AG09309 (cell line): ENCODE data around the gene GNAQ.

Experiments
- DNase-seq: peaks from one replicate; pipeline ENCODE4 v3.0.0-alpha.2; 2010; ENCODE audit warnings: low read depth
- H3K4me3 ChIP-seq: 2 replicates; pipeline ENCODE4 v1.5.1; 2011; ENCODE audit warnings: mild to moderate bottlenecking, low read depth, low read length, moderate library complexity; ENCODE audit not compliant: control insufficient read depth
- TF ChIP-seq, protein P1 (sequence below): IDR thresholded peaks from 2 replicates; pipeline ENCODE4 v1.5.1; 2011; ENCODE audit warnings: mild to moderate bottlenecking, low read depth, low read length, inconsistent platforms; ENCODE audit not compliant: insufficient read depth, control insufficient read depth; ENCODE audit errors: missing control alignments

The GNAQ gene

DNA sequence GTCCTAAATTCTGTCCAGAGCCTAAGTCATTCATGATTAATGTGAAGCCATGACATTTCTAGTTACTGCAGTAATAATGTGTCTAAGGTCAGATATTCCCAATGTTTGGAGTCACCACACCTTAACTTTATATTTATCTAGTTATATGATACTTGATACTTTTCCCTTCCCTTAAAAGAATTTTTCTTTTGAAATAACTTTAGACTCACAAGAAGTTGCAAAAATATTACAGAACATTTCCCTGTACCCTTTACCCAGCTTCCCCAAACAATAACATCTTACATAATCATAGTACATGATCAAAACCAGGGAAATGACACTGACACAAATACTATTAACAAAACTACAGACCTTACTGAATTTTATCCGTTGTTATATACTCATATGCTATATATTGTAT, 233.5 kb downstream of the GNAQ start:
- no peak for DNase-seq
- TF ChIP-seq, protein P1, sequence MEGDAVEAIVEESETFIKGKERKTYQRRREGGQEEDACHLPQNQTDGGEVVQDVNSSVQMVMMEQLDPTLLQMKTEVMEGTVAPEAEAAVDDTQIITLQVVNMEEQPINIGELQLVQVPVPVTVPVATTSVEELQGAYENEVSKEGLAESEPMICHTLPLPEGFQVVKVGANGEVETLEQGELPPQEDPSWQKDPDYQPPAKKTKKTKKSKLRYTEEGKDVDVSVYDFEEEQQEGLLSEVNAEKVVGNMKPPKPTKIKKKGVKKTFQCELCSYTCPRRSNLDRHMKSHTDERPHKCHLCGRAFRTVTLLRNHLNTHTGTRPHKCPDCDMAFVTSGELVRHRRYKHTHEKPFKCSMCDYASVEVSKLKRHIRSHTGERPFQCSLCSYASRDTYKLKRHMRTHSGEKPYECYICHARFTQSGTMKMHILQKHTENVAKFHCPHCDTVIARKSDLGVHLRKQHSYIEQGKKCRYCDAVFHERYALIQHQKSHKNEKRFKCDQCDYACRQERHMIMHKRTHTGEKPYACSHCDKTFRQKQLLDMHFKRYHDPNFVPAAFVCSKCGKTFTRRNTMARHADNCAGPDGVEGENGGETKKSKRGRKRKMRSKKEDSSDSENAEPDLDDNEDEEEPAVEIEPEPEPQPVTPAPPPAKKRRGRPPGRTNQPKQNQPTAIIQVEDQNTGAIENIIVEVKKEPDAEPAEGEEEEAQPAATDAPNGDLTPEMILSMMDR: no peak
- no peak overlapping the region for H3K4me3 ChIP-seq

DNA sequence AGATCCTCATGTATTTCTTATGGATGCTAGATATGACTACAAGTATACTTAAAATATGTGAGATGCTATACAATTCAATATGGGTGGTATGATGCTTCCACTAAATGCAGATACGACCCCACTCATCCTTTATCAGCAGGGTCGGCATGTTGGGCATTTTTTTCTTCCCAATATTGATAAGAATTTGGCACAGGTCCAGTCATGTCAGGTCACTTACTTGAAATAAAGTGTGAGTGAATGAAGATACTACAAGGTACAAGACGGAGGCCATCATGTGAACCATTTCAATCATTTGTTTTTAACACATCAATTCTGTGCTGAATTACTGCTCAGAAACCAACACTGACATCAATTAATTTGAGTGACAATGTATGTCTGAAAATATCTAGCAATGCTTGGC, 236.6 kb downstream of the GNAQ start:
- TF ChIP-seq, protein P1: no peak
- DNase-seq: no peak
- no peak overlapping the region for H3K4me3 ChIP-seq

DNA sequence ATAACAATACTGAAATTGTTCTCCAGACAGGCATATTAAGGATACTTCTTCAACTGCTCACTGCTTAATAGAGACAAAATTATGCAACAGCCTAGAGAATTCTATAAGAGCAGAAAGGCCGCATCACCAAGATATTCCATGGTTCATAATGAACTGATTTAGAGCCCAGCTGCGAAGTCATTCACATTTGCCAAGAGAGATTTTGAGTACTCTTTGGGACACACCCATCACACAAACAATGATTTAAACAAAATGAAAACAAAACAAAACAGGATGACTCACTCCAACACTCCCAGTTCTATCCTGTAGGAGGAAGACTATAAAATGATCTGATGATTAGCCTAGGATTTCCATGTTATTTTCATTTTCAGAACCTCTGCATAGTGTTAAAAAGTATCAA, 237.8 kb downstream of the GNAQ start:
- TF ChIP-seq, protein P1: no peak
- H3K4me3 ChIP-seq: no peak overlapping the region
- no peak for DNase-seq

DNA sequence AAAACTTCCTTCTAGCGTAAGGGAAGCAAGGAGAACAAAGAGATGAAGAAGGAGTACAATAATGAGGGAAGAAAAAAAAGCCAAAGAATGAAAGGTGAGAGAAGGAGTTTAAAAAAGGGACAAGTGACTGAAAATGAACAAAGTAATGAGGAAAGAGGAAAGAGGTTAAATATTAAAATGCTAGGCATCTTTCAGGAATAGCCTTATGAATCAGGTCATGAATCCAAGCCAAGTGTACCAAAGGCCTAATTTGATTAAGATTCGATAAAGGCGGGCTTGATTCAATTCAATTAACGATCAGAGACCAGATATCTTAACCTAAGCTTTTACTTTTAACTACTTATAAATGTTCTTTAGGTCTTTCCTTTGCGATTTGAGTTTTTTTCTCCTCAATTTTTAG, 241.7 kb downstream of the GNAQ start:
- DNase-seq: no peak
- no peak overlapping the region for H3K4me3 ChIP-seq
- TF ChIP-seq, protein P1: no peak

DNA sequence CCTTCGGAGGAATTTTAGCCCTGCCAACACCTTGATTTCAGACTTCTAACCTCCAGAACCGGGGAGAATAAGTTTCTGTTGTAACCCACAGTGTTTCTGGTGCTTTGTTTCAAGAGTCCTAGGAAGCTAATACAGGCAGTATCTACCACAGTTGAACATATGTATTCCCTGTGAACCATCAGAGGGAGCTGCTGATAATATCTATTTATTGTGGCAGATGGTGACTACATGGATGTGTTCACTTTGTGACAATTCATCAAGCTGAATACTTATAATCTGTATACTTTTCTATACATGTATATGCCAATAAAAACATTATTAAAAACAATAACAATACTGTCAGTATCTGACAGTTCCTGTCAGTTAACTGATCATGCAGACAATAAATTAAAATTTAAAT, 246.3 kb downstream of the GNAQ start:
- no peak overlapping the region for H3K4me3 ChIP-seq
- DNase-seq: no peak
- TF ChIP-seq, protein P1: no peak

DNA sequence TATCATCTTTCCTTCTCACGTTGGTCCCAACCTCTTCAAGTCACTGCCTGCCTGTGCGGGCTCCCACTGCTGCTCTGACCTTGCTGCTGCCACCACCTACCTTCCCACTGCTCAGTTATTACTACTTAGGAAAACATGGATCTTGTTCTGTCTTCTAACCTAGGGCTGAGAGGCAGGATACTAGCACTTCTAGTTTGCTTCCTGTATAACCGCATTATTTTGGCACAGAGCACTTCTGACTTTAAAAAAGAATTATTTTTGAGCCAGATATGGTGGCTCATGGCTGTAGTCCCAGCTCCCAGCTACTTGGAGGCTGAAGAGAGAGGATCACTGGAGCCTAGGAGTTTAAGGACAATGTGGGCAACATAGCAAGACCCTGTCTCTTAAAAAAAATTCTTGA, 248.1 kb downstream of the GNAQ start:
- H3K4me3 ChIP-seq: no peak overlapping the region
- no peak for DNase-seq
- TF ChIP-seq, protein P1: no peak

DNA sequence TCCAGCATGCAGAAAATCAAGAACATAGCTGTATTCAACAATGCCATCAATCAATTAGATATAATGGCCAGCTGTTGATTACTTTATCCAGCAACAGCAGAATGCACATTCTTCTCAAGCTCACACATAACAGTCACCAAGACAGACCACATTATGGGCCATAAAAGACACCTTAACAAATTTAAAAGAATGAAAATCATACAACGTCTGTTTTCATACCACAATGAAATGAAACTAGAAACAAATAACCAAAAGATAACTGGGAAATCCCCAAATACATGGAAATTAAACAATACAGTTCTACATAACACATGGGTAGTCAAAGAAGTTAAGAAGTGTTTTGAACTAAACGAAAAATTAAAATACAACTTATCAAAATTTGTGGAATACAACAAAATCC, 252.6 kb downstream of the GNAQ start:
- no peak overlapping the region for H3K4me3 ChIP-seq
- TF ChIP-seq, protein P1: no peak
- DNase-seq: no peak
